HepG2 (cell line): ENCODE data around the gene C9orf85. TPM values are rescaled to one million over a fixed set of nuclear protein-coding genes. Genes with fewer than 3 reads are reported as not detected.

Source experiments
- CAMTA2 ChIP-seq: sonication (generic); formaldehyde crosslinking; IDR thresholded peaks from 2 replicates; pipeline ENCODE4 v1.4.0; 2020; ENCODE audit warnings: mild to moderate bottlenecking, missing genetic modification reagents, borderline replicate concordance
- DNMT1 ChIP-seq: sonication (generic); formaldehyde crosslinking; IDR thresholded peaks from 2 replicates; pipeline ENCODE4 v1.5.1; 2020; ENCODE audit warnings: mild to moderate bottlenecking, missing genetic modification reagents
- MEIS1 ChIP-seq: sonication (generic); formaldehyde crosslinking; IDR thresholded peaks from 2 replicates; pipeline ENCODE4 v1.9.0; 2021; ENCODE audit warnings: mild to moderate bottlenecking, missing genetic modification reagents, moderate library complexity, borderline replicate concordance
- NKX3-1 ChIP-seq: sonication (generic); formaldehyde crosslinking; IDR thresholded peaks from 2 replicates; pipeline ENCODE4 v1.5.0; 2020; ENCODE audit warnings: missing genetic modification reagents
- NR3C1 ChIP-seq: sonication (generic); formaldehyde crosslinking; IDR thresholded peaks from 2 replicates; pipeline ENCODE4 v1.4.0; 2020; ENCODE audit warnings: missing genetic modification reagents
- polyA plus RNA-seq, 8 experiments: library from polyadenylated mRNA; depleted of rRNA in 3 of 8; stranded (reverse) in 7 of 8; unstranded in 1 of 8; fragments of >200 nt; fragmentation: Illumina TruSeq in 4 of 8; extraction: Trizol in 4 of 8; gene quantifications; 2 replicates each; pipeline versions ENCODE4 v1.2.1 to v1.2.3, GENCODE V29; 2011 to 2016; ENCODE audit warnings: low read depth in 4 of 8, missing spikeins in 1 of 8, mixed read lengths in 1 of 8; ENCODE audit not compliant: insufficient read depth in 1 of 8
- total RNA-seq, 5 experiments: library from RNA; depleted of rRNA; stranded (reverse); fragments of >200 nt; fragmentation: Illumina TruSeq; extraction: Trizol; gene quantifications; 2 replicates each; pipeline ENCODE4 v1.2.3, GENCODE V29; 2016; ENCODE audit warnings: low read depth in 1 of 5
- TF ChIP-seq, protein P1 (sequence below): sonication (generic); formaldehyde crosslinking; IDR thresholded peaks from 2 replicates; pipeline ENCODE4 v1.4.0; 2020; ENCODE audit warnings: mild to moderate bottlenecking, missing genetic modification reagents, borderline replicate concordance
- TF ChIP-seq, protein P2 (sequence below): IDR thresholded peaks from 2 replicates; pipeline ENCODE4 v1.4.0; 2020; ENCODE audit warnings: mild to moderate bottlenecking, missing genetic modification reagents

The C9orf85 gene
- total and polyA plus RNA-seq, 2 of the 13 experiments (the other 11 are each of a cell fraction or from before 2014, with no cell fraction given), result 9.9 to 13.9 TPM

DNA sequence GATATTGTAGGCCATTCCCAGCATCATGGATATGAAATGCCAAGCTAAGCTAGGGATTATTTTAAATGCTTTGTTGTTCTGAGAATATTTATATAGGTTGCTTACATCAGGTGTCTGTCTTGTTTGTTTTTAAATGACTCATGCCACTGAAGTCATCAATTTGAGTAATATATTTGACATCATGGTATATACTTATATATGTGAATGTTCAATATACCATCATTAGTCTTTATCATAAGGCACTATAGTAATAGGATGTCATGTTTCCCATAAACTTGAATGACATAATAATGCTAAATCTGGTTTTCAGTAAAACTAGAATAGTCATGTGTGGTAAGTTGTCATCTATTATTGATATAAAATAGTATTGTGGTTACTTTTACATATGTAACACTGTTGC, 13.1 kb downstream of the C9orf85 start (continued):
- TF ChIP-seq, protein P1, sequence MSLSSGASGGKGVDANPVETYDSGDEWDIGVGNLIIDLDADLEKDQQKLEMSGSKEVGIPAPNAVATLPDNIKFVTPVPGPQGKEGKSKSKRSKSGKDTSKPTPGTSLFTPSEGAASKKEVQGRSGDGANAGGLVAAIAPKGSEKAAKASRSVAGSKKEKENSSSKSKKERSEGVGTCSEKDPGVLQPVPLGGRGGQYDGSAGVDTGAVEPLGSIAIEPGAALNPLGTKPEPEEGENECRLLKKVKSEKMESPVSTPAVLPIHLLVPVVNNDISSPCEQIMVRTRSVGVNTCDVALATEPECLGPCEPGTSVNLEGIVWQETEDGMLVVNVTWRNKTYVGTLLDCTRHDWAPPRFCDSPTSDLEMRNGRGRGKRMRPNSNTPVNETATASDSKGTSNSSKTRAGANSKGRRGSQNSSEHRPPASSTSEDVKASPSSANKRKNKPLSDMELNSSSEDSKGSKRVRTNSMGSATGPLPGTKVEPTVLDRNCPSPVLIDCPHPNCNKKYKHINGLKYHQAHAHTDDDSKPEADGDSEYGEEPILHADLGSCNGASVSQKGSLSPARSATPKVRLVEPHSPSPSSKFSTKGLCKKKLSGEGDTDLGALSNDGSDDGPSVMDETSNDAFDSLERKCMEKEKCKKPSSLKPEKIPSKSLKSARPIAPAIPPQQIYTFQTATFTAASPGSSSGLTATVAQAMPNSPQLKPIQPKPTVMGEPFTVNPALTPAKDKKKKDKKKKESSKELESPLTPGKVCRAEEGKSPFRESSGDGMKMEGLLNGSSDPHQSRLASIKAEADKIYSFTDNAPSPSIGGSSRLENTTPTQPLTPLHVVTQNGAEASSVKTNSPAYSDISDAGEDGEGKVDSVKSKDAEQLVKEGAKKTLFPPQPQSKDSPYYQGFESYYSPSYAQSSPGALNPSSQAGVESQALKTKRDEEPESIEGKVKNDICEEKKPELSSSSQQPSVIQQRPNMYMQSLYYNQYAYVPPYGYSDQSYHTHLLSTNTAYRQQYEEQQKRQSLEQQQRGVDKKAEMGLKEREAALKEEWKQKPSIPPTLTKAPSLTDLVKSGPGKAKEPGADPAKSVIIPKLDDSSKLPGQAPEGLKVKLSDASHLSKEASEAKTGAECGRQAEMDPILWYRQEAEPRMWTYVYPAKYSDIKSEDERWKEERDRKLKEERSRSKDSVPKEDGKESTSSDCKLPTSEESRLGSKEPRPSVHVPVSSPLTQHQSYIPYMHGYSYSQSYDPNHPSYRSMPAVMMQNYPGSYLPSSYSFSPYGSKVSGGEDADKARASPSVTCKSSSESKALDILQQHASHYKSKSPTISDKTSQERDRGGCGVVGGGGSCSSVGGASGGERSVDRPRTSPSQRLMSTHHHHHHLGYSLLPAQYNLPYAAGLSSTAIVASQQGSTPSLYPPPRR, result no peak
- no peak for TF ChIP-seq MEIS1 (CRISPR knock-in tag)
- no peak for TF ChIP-seq NKX3-1 (CRISPR knock-in tag)
- TF ChIP-seq, protein P2, sequence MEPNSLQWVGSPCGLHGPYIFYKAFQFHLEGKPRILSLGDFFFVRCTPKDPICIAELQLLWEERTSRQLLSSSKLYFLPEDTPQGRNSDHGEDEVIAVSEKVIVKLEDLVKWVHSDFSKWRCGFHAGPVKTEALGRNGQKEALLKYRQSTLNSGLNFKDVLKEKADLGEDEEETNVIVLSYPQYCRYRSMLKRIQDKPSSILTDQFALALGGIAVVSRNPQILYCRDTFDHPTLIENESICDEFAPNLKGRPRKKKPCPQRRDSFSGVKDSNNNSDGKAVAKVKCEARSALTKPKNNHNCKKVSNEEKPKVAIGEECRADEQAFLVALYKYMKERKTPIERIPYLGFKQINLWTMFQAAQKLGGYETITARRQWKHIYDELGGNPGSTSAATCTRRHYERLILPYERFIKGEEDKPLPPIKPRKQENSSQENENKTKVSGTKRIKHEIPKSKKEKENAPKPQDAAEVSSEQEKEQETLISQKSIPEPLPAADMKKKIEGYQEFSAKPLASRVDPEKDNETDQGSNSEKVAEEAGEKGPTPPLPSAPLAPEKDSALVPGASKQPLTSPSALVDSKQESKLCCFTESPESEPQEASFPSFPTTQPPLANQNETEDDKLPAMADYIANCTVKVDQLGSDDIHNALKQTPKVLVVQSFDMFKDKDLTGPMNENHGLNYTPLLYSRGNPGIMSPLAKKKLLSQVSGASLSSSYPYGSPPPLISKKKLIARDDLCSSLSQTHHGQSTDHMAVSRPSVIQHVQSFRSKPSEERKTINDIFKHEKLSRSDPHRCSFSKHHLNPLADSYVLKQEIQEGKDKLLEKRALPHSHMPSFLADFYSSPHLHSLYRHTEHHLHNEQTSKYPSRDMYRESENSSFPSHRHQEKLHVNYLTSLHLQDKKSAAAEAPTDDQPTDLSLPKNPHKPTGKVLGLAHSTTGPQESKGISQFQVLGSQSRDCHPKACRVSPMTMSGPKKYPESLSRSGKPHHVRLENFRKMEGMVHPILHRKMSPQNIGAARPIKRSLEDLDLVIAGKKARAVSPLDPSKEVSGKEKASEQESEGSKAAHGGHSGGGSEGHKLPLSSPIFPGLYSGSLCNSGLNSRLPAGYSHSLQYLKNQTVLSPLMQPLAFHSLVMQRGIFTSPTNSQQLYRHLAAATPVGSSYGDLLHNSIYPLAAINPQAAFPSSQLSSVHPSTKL (CRISPR knock-in tag), result no peak
- no peak for TF ChIP-seq NR3C1 (CRISPR knock-in tag)
- TF ChIP-seq DNMT1 (CRISPR knock-in tag), result no peak
- TF ChIP-seq CAMTA2 (CRISPR knock-in tag), result no peak
